BJ (cell line): ENCODE results near the gene ENPP7. TPM values are rescaled to one million over a fixed set of nuclear protein-coding genes. Genes with fewer than 3 reads are reported as not detected.

ENCODE experiments used
- CTCF ChIA-PET: fragments of 350-600 bp; formaldehyde crosslinking; extraction: SDS; loops from one replicate; lab custom pipeline; 2021; ENCODE audit warnings: antibody characterized with exemption, inconsistent platforms; lab: Yijun Ruan, JAX
- POLR2A ChIA-PET: fragments of 300-600 bp; sonication (Branson Sonifier 250); formaldehyde crosslinking; extraction: SDS; loops from one replicate; lab custom pipeline; 2021; ENCODE audit warnings: antibody characterized with exemption; lab: Charles Lee
- DNase-seq: peaks from one replicate; pipeline ENCODE4 v3.0.0-alpha.2; 2011; ENCODE audit warnings: low read depth
- H3K27me3 ChIP-seq: 2 replicates; pipeline ENCODE4 v1.6.0; 2011; ENCODE audit warnings: low read length; ENCODE audit not compliant: control insufficient read depth, insufficient read depth
- H3K36me3 ChIP-seq: 2 replicates; pipeline ENCODE4 v1.5.1; 2011; ENCODE audit warnings: low read length; ENCODE audit not compliant: control insufficient read depth, insufficient read depth
- H3K4me3 ChIP-seq: 2 replicates; pipeline ENCODE4 v1.5.1; 2011; ENCODE audit warnings: low read depth, mild to moderate bottlenecking, control low read depth, low read length
- polyA plus RNA-seq: library from polyadenylated mRNA; depleted of rRNA; stranded (reverse); fragments of >200 nt; gene quantifications from 2 replicates; pipeline ENCODE4 v1.2.3, GENCODE V29; 2011; rRNA removed
- small RNA-seq: library from RNA; depleted of rRNA; stranded (forward); fragments of <200 nt; gene quantifications from one replicate; pipeline ENCODE3, GENCODE V24; 2012; ENCODE audit warnings: low replicate concordance, low read depth; ENCODE audit not compliant: insufficient read length
- TF ChIP-seq, protein P1 (sequence below): IDR thresholded peaks from 2 replicates; pipeline ENCODE4 v1.5.1; 2011; ENCODE audit warnings: low read depth, mild to moderate bottlenecking, control low read depth, inconsistent platforms, low read length, moderate library complexity; ENCODE audit not compliant: insufficient read depth

The ENPP7 gene
- polyA plus RNA-seq, 1 experiment, result not detected

DNA sequence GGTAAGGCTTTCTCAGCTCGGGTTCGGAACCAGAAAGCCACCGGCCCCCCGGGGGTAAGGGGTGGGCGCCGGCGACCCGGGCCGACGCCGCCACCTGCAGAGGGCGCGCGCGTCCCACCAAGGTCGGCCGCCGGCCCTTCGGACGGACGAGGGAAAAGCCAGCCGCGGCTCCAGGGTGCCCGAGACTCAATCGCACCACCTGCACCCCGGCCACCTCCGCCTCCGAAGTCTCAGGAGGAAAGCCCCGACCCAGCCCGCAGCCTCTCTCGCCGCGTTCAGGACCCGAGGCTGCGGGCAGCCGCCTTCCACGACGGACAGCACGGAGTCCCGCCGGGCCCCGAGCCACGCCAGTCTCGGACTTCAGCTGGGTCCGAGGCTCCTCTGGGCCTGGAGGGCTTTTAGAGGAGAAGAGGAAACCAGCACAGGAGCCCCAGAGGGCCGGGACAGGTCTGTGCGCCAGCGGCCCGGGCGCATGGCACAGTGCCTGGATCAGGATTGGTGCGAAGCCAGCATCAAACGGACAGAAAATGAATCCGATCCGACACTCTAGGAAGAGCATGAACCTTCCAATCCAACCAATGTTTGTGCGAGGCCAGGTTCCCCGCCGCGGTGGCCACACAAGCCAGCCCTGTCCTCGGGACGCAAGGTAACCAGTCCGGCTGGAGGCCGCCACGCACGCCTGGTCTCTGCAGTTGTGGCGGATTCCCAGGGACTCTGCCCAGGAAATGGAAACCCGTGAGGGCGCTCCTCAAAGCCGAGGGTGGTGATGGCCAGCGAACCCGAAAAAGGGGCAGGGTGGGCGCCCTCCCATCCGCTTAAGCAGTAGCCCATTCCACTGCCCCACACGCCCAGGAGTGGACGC lies 59.4 kb downstream of the ENPP7 start:
- DNase-seq, result no peak
- H3K36me3 ChIP-seq, result peaks cover 6% of the 10 kb centered on the region
- ChIA-PET CTCF (interaction anchor here (0.6 to 3.1 kb wide), 28 partner anchors 9 to 605 kb away, joined by 3 to 24 read pairs (median 5); partner anchors contain the start of genes CBX2 and CBX4), POLR2A (no interaction called here)
- peaks cover 30% of the 10 kb centered on the region for H3K27me3 ChIP-seq
- TF ChIP-seq, protein P1, sequence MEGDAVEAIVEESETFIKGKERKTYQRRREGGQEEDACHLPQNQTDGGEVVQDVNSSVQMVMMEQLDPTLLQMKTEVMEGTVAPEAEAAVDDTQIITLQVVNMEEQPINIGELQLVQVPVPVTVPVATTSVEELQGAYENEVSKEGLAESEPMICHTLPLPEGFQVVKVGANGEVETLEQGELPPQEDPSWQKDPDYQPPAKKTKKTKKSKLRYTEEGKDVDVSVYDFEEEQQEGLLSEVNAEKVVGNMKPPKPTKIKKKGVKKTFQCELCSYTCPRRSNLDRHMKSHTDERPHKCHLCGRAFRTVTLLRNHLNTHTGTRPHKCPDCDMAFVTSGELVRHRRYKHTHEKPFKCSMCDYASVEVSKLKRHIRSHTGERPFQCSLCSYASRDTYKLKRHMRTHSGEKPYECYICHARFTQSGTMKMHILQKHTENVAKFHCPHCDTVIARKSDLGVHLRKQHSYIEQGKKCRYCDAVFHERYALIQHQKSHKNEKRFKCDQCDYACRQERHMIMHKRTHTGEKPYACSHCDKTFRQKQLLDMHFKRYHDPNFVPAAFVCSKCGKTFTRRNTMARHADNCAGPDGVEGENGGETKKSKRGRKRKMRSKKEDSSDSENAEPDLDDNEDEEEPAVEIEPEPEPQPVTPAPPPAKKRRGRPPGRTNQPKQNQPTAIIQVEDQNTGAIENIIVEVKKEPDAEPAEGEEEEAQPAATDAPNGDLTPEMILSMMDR, result peak; percentile 41; the same call in 1 of the 2 replicates
- H3K4me3 ChIP-seq, result no peak overlapping the region

DNA sequence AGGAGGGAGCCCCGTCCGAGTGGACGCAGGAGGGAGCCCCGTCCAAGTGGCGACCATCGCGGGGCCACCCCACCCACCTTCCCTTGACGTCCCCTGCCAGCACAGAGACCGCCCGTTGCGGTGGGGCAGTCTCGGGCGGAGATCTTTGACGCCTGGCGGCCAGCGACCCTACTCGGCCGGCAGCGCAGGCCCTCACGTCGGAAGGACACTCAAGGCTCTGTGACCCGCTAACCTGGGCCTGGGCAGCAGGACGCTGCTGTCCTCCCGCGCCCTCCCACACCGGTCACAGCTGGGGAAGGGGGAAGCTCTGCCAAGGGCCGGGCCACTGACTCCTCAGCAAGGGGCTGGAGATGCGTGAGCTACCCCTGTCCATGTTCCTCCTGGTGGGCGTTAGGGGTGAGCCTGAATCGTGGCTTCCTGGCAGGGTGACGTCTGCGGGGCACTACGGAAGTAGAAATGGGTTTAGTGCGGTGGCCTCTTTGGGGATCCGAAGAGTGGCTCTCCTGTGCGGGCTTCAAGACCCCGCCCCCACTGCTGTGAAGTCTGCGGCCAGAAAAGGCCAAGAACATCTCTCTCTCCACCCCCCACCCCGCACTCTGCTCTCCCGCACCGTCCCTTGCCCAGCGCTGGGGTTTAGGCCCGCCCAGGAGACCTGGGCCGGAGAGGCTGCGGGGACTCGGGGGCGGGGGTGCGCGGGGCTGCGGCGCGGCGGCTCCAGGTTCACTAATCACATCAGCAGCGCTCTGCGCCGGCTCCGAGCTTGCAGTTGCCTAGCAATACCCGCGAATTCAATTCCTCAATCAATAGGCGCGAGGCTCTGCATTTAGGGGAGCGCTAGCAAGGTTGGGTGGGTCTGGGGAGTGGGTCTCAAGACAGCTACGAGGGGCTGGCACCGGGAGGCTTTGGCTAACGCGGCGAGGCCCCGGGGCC lies 60.3 kb downstream of the ENPP7 start:
- ChIA-PET CTCF (interaction anchor here (0.6 to 3.1 kb wide), 12 partner anchors 10 to 604 kb away, joined by 3 to 24 read pairs (median 5); no protein-coding TSS in a partner anchor), POLR2A (no interaction called here)
- TF ChIP-seq, protein P1, result no peak
- no peak overlapping the region for H3K4me3 ChIP-seq
- DNase-seq, result no peak
- peaks cover 9% of the 10 kb centered on the region for H3K36me3 ChIP-seq
- H3K27me3 ChIP-seq, result peaks cover 30% of the 10 kb centered on the region

DNA sequence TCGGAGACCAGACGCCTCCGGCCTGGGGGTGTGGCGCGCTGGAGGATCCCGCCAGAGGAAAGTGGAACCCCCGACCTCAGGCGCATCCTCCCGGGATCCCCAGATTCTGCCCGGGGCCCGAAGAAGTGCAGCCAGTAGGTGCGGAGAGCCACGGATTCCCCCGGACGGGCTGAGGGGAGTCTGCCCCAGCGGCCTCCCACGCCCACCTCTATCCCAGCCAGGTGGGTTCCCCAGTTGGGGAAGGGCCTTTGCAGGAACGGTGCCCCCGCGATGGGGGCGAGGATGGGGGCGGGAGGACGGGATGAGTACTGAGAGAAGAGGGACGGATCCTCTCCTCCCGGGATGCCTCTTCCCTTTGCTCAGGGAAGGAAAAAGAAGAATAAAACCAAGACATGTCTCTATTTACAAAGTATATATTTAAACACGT lies 61.0 kb downstream of the ENPP7 start:
- H3K36me3 ChIP-seq, result peaks cover 9% of the 10 kb centered on the region
- TF ChIP-seq, protein P1, result no peak
- H3K4me3 ChIP-seq, result no peak overlapping the region
- DNase-seq, result no peak
- peaks cover 30% of the 10 kb centered on the region for H3K27me3 ChIP-seq
- ChIA-PET CTCF (interaction anchor here (1.2 to 3.1 kb wide), 3 partner anchors 20 to 202 kb away, joined by 3 to 24 read pairs (median 17); no protein-coding TSS in a partner anchor), POLR2A (no interaction called here)

Small RNA genes within 50 kb of the gene (small RNA-seq; reads per million reads assigned to genes)
- gene MIR4739, result not detected

Other genes with a start within 250 kb of the ENPP7 start
- gene RBFOX3, start 119.9 kb upstream of the ENPP7 start, polyA plus RNA-seq, result 0.06 TPM in 1 of 2 replicates, not detected in the other
- gene CBX2, start 47.2 kb downstream of the ENPP7 start, polyA plus RNA-seq, result 0.74 and 1.5 TPM in 2 replicates
- gene CBX8, start 66.1 kb downstream of the ENPP7 start, polyA plus RNA-seq, result 0.32 and 0.47 TPM in 2 replicates
- gene CBX4, start 108.5 kb downstream of the ENPP7 start, polyA plus RNA-seq, result 8.0 and 10.4 TPM in 2 replicates